ENCODE measurements around the gene SMCHD1. TPM values are rescaled to one million over a fixed set of nuclear protein-coding genes. Genes with fewer than 3 reads are reported as not detected.

Gene SMCHD1
- total RNA-seq, 4 donors from 2014 or later = 41.0 to 179 (median 136) TPM

- no peak for DNase-seq
- Histone ChIP-seq H3K9me3 (peaks cover 5 to 6% of the 10 kb centered on the region in 2 donors), H3K4me1 (no peaks in the 10 kb centered on the region), H3K36me3 (no peaks in the 10 kb centered on the region), H3K4me3 (no peak overlapping the region), H3K27me3 (no peaks in the 10 kb centered on the region), H3K27ac (no peak overlapping the region)
- in situ Hi-C loops (cut with MboI; ENCODE audit: low pct_ligation_motif_present in 1 of 4, low pct_unique_long_range_greater_than_20kb in 1 of 4, low sequenced_read_pairs in 3 of 4) = no loop called here
- TF ChIP-seq POLR2AphosphoS5 (IDR thresholded peaks at IDR 0.05) (no peak), CTCF (IDR thresholded peaks at IDR 0.05) (no peak), POLR2A (IDR thresholded peaks at IDR 0.05) (no peak), EP300 (IDR thresholded peaks at IDR 0.05; ENCODE audit: low read depth) (no peak)
- intact Hi-C loops (cut with DNase I; ENCODE audit: low total_unique reads) = no loop called here
These were observed 162.8 kb downstream of the SMCHD1 start for GRCh38 chr18:2818281-2818680.

GRCh38 chr18:2821695-2822094 lies 166.2 kb downstream of the SMCHD1 start:
- Histone ChIP-seq H3K27ac (no peak overlapping the region), H3K27me3 (no peaks in the 10 kb centered on the region), H3K9me3 (no peaks in the 10 kb centered on the region), H3K4me3 (no peak overlapping the region), H3K4me1 (no peaks in the 10 kb centered on the region), H3K36me3 (no peaks in the 10 kb centered on the region)
- no peak for DNase-seq
- WGBS, 2 donors (ENCODE audit: low coverage in 1 of 2) = 91% methylated on average over 2 of the region's 2 CpGs; no CpG with 5 or more reads in 1 of the 2 donors
- intact Hi-C loops (cut with DNase I; ENCODE audit: low total_unique reads) = no loop called here
- TF ChIP-seq EP300 (IDR thresholded peaks at IDR 0.05; ENCODE audit: low read depth) (no peak), CTCF (IDR thresholded peaks at IDR 0.05) (no peak), POLR2A (IDR thresholded peaks at IDR 0.05) (no peak), POLR2AphosphoS5 (IDR thresholded peaks at IDR 0.05) (no peak)
- in situ Hi-C loops (cut with MboI; ENCODE audit: low pct_ligation_motif_present in 1 of 4, low pct_unique_long_range_greater_than_20kb in 1 of 4, low sequenced_read_pairs in 3 of 4) = no loop called here

- WGBS, 2 donors (ENCODE audit: low coverage in 1 of 2) = 80 to 89% methylated on average over 3 to 6 of the region's 6 CpGs
- Histone ChIP-seq H3K27ac (no peak overlapping the region), H3K9me3 (no peaks in the 10 kb centered on the region), H3K4me3 (no peak overlapping the region), H3K27me3 (no peaks in the 10 kb centered on the region), H3K36me3 (no peaks in the 10 kb centered on the region), H3K4me1 (no peaks in the 10 kb centered on the region)
- in situ Hi-C loops (cut with MboI; ENCODE audit: low pct_ligation_motif_present in 1 of 4, low pct_unique_long_range_greater_than_20kb in 1 of 4, low sequenced_read_pairs in 3 of 4) = no loop called here
- no peak for DNase-seq
- intact Hi-C loops (cut with DNase I; ENCODE audit: low total_unique reads) = no loop called here
- no peak for TF ChIP-seq EP300 (IDR thresholded peaks at IDR 0.05; ENCODE audit: low read depth)
- TF ChIP-seq POLR2A (IDR thresholded peaks at IDR 0.05) = no peak
- TF ChIP-seq CTCF (IDR thresholded peaks at IDR 0.05) = no peak
- TF ChIP-seq POLR2AphosphoS5 (IDR thresholded peaks at IDR 0.05) = no peak
These were observed 166.8 kb downstream of the SMCHD1 start for GRCh38 chr18:2822213-2822921.

GRCh38 chr18:2823202-2823601 lies 167.7 kb downstream of the SMCHD1 start:
- 60 to 88% methylated on average over 1 to 2 of the region's 2 CpGs for WGBS, 2 donors (ENCODE audit: low coverage in 1 of 2)
- Histone ChIP-seq H3K9me3 (no peaks in the 10 kb centered on the region), H3K4me3 (no peak overlapping the region), H3K36me3 (no peaks in the 10 kb centered on the region), H3K27me3 (no peaks in the 10 kb centered on the region), H3K4me1 (no peaks in the 10 kb centered on the region), H3K27ac (no peak overlapping the region)
- no peak for DNase-seq
- in situ Hi-C loops (cut with MboI; ENCODE audit: low pct_ligation_motif_present in 1 of 4, low pct_unique_long_range_greater_than_20kb in 1 of 4, low sequenced_read_pairs in 3 of 4) = no loop called here
- intact Hi-C loops (cut with DNase I; ENCODE audit: low total_unique reads) = no loop called here
- no peak for TF ChIP-seq POLR2AphosphoS5 (IDR thresholded peaks at IDR 0.05)
- no peak for TF ChIP-seq POLR2A (IDR thresholded peaks at IDR 0.05)
- no peak for TF ChIP-seq EP300 (IDR thresholded peaks at IDR 0.05; ENCODE audit: low read depth)
- TF ChIP-seq CTCF (IDR thresholded peaks at IDR 0.05) = no peak

Measured in transverse colon (tissue), 4 donors.